IPS-18c (cell line): ENCODE data around the gene EHD2.
"Not testable (repeated sequence)": the region's sequence is repeated elsewhere in the genome, so short reads cannot be mapped to it uniquely, and the experiment has no call there.

Experiments
- H3K4me3 ChIP-seq: 2 replicates; pipeline ENCODE4 v1.7.0; 2013; ENCODE audit warnings: low read depth, mild to moderate bottlenecking, low read length, moderate library complexity; ENCODE audit not compliant: insufficient read depth
- H3K9me3 ChIP-seq: one replicate; pipeline ENCODE4 v1.6.1; 2013; ENCODE audit warnings: mild to moderate bottlenecking, low read length, moderate library complexity; ENCODE audit not compliant: control insufficient read depth, insufficient read depth

Gene EHD2

GRCh38 chr19:47755762-47756626 lies 42.8 kb downstream of the EHD2 start:
- Histone ChIP-seq H3K9me3 (no peaks in the 10 kb centered on the region), H3K4me3 (no peak overlapping the region)

- no peaks in the 10 kb centered on the region for H3K9me3 ChIP-seq
- no peak overlapping the region for H3K4me3 ChIP-seq
These were observed 43.4 kb downstream of the EHD2 start for GRCh38 chr19:47756627-47756929.

- no peaks in the 10 kb centered on the region for H3K9me3 ChIP-seq
- H3K4me3 ChIP-seq, result no peak overlapping the region
These were observed 43.9 kb downstream of the EHD2 start for GRCh38 chr19:47756953-47757608.

- H3K9me3 ChIP-seq, result no peaks in the 10 kb centered on the region
These were observed 44.6 kb downstream of the EHD2 start for GRCh38 chr19:47757617-47758442.

DNA sequence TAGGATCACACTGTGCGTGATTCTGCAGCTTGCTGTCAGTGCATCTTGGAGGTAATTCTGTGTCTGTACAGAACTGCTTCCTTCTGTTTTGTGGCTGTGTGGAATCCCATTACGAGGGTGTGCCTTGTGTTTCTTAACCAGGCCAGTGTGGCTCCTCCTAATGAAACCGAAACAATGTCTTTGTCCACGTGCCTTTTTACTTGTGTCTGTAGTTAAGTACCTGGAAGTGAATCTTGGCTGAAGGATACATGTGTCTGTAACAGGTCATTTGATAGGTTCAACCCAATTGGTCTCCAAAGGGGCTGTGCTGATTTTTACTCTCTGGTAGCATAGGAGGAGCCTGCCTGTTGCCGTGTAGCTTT lies 45.2 kb downstream of the EHD2 start:
- H3K9me3 ChIP-seq, result no peaks in the 10 kb centered on the region

More at GRCh38 chr19:47757617-47758442, 44.6 kb downstream of the EHD2 start:
- no peak overlapping the region for H3K4me3 ChIP-seq

DNA sequence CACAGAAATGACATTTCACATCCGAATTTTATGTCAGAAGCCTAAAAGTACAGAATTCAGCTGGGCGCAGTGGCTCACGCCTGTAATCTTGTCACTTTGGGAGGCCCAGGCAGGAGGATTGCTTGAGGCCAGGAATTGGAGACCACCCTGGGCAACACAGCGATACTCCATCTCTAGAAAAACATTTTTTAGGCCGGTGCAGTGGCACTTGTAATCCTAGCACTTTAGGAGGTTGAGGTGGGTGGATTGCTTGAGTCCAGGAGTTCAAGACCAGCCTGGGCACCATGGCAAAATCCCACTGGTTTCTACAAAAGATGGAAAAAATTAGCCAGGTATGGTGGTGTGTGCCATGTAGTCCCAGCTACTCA lies 47.4 kb downstream of the EHD2 start:
- Histone ChIP-seq H3K9me3 (no peaks in the 10 kb centered on the region), H3K4me3 (no peak overlapping the region)

More for the DNA sequence above, 45.2 kb downstream of the EHD2 start:
- H3K4me3 ChIP-seq, result no peak overlapping the region

DNA sequence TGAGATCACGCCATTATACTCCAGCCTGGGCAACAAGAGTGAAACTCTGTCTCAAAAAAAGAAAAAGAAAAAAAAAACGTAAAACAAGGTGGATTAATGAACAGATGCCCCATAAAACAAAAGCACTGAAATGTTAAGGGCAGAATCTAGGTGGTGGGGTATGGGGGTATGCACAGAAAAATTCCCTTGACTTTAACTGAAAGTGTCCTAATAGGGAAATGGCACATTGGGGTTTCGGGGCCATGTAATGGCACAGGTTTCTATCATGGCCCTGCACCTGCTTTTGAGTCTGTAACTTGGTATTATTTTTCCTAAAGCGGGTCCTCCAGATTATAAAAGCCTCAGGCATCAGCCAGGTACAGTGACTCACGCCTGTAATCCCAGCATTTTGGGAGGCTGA lies 48.3 kb downstream of the EHD2 start:
- Histone ChIP-seq H3K4me3 (no peak overlapping the region), H3K9me3 (no peaks in the 10 kb centered on the region)

DNA sequence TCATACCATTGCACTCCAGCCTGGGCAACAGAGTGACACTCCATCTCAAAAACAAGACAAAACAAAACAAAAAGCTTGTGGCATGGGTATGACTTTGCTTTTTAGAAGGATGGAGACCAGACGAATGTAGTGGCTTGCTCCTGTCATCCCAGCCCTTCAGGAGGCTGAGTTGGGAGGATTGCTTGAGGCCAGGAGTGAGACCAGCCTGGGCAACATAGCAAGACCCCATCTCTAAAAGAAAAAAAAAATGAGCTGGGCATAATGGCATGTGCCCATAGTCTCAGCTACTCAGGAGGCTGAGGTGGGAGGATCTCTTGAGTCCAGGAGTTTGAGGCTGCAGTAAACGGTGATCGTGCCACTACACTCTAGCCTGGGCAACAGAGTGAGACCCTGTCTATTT lies 48.9 kb downstream of the EHD2 start:
- Histone ChIP-seq H3K9me3 (no peaks in the 10 kb centered on the region), H3K4me3 (no peak overlapping the region)

GRCh38 chr19:47762615-47763308 lies 49.5 kb downstream of the EHD2 start:
- Histone ChIP-seq H3K9me3 (no peaks in the 10 kb centered on the region), H3K4me3 (no peak overlapping the region)

- not testable (repeated sequence) for H3K4me3 ChIP-seq, H3K9me3 ChIP-seq
These were observed 51.5 kb downstream of the EHD2 start for GRCh38 chr19:47764705-47765104.

DNA sequence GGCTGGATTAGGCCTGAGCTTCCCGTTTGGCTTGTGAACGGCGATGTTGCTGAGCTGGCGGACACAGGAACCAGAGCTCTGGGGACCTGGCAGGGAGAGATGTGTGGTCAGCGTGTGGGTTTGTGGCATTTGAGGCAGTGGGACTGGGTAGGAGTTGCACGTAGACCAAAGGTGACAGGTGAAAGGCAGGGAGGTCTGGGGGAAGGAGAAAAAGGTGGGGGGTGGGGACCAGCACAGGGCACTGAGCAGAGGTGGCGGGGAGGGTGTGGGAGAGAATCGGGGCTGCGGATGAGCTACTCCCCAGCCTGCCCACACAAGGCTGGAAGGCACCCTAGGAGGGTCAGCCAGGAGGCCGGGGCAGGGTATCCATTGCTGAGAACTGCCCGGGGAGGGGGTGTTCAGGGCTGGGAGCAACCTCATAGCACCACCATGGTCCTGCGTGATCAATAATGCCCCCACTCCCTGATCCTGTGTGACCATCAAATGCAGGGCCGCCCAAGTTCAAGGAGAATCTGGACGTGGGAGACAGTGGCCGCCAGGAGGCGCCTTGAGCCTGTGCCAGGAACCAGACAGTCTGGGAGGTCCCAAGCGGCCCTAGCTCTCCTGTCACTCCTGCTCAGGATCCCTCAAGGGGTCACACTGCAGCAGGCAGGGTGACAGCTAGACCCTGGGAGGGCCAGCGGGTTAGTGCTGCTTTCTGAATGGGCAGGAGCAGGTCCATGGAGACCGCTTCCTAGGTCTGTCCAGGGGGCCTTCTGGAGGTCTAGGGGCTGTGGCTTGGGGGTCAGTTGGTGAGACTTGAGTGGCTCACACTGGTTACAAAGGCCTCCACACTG lies 52.5 kb downstream of the EHD2 start:
- H3K9me3 ChIP-seq, result no peaks in the 10 kb centered on the region
- H3K4me3 ChIP-seq, result no peak overlapping the region

- no peak overlapping the region for H3K4me3 ChIP-seq
- H3K9me3 ChIP-seq, result no peaks in the 10 kb centered on the region
These were observed 53.1 kb downstream of the EHD2 start for GRCh38 chr19:47766359-47766620.

- Histone ChIP-seq H3K9me3 (no peaks in the 10 kb centered on the region), H3K4me3 (no peak overlapping the region)
These were observed 53.4 kb downstream of the EHD2 start for GRCh38 chr19:47766670-47767069.

- no peaks in the 10 kb centered on the region for H3K9me3 ChIP-seq
- no peak overlapping the region for H3K4me3 ChIP-seq
These were observed 54.1 kb downstream of the EHD2 start for GRCh38 chr19:47767349-47767748.

- H3K9me3 ChIP-seq, result no peaks in the 10 kb centered on the region
- no peak overlapping the region for H3K4me3 ChIP-seq
These were observed 55.4 kb downstream of the EHD2 start for GRCh38 chr19:47768604-47769003.

- Histone ChIP-seq H3K9me3 (no peaks in the 10 kb centered on the region), H3K4me3 (no peak overlapping the region)
These were observed 56.3 kb downstream of the EHD2 start for GRCh38 chr19:47769534-47769933.

DNA sequence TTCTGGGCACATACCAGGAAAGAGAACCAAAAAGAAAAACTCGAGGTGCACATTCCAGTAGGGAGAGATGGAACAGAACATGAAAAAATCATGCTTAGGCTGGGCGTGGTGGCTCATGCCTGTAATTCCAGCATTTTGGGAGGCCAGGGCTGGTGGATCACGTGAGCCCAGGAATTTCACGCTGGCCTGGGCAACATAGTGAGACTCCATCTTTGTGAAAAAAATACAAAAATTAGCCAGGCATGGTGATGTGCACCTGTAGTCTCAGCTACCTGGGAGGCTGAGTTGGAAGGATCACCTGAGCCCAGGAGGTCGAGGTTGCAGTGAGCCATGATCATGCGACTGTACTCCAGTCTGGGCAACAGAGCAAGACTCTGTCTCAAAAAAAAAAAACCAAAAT lies 58.1 kb downstream of the EHD2 start:
- H3K4me3 ChIP-seq, H3K9me3 ChIP-seq: not testable (repeated sequence)
